Hepatocyte (in vitro differentiated cells): Measurements from ENCODE around the gene AKAP13.

Experiments used
- CTCF ChIP-seq: fragments of 200-600 bp; sonication (generic); IDR thresholded peaks from 2 replicates; pipeline ENCODE4 v1.5.1; 2016; ENCODE audit warnings: antibody characterized with exemption, mild to moderate bottlenecking; ENCODE audit not compliant: poor library complexity
- EZH2 ChIP-seq: fragments of 200-600 bp; sonication (generic); IDR thresholded peaks from 2 replicates; pipeline ENCODE4 v1.6.1; 2016; ENCODE audit warnings: antibody characterized with exemption, mild to moderate bottlenecking, borderline replicate concordance

- TF ChIP-seq CTCF (no peak), EZH2 (no peak)
Measured at GRCh38 chr15:85753261-85753660, 372.9 kb downstream of the AKAP13 start.
